Neural cell (in vitro differentiated cells): ENCODE data around the gene KDM4C. TPM values are rescaled to one million over a fixed set of nuclear protein-coding genes. Genes with fewer than 3 reads are reported as not detected.

Source experiments
- H2AFZ ChIP-seq: fragments of 200-600, 300-800 bp; sonication (generic), shearing (Covaris generic); 2 replicates; pipeline ENCODE4 v1.6.0; 2014; ENCODE audit warnings: low read depth, mild to moderate bottlenecking, antibody characterized with exemption, low read length, moderate library complexity
- H3F3A ChIP-seq: fragments of 200-600 bp; shearing (Covaris generic); 2 replicates; pipeline ENCODE4 v1.6.1; 2016; ENCODE audit warnings: mild to moderate bottlenecking, moderate library complexity, mixed read lengths, antibody characterized with exemption, low read length; ENCODE audit not compliant: insufficient read depth, poor library complexity, severe bottlenecking
- H3K27ac ChIP-seq: fragments of 200-600, 300-800 bp; sonication (generic), shearing (Covaris generic); 2 replicates; pipeline ENCODE4 v1.5.1; 2014; ENCODE audit warnings: mild to moderate bottlenecking, low read length, moderate library complexity
- H3K27me3 ChIP-seq: fragments of 300-800, 200-600 bp; sonication (generic), shearing (Covaris generic); 2 replicates; pipeline ENCODE4 v1.6.0; 2014; ENCODE audit warnings: mild to moderate bottlenecking, low read depth, low read length, moderate library complexity; ENCODE audit not compliant: insufficient read depth
- H3K36me3 ChIP-seq: fragments of 300-800, 200-600 bp; sonication (generic), shearing (Covaris generic); 2 replicates; pipeline ENCODE4 v1.5.1; 2014; ENCODE audit warnings: mild to moderate bottlenecking, antibody characterized with exemption, low read length, moderate library complexity; ENCODE audit not compliant: insufficient read depth
- H3K4me2 ChIP-seq: fragments of 300-800, 200-600 bp; sonication (generic), shearing (Covaris generic); 2 replicates; pipeline ENCODE4 v1.6.0; 2014; ENCODE audit warnings: mild to moderate bottlenecking, low read length
- H3K4me3 ChIP-seq: fragments of 300-800, 200-600 bp; sonication (generic), shearing (Covaris generic); 2 replicates; pipeline ENCODE4 v1.5.1; 2014; ENCODE audit warnings: mild to moderate bottlenecking, low read length, moderate library complexity
- H3K79me2 ChIP-seq: fragments of 200-600 bp; shearing (Covaris generic); replicated peaks from 2 replicates; pipeline ENCODE4 v1.6.0; 2014; ENCODE audit warnings: mild to moderate bottlenecking, low read length, moderate library complexity; ENCODE audit not compliant: insufficient read depth
- H3K9ac ChIP-seq: fragments of 300-800, 200-600 bp; sonication (generic), shearing (Covaris generic); 2 replicates; pipeline ENCODE4 v1.6.1; 2016; ENCODE audit warnings: mild to moderate bottlenecking, low read length, mixed read lengths
- H3K9me2 ChIP-seq: fragments of 200-600 bp; shearing (Covaris generic); 2 replicates; pipeline ENCODE4 v1.6.1; 2016; ENCODE audit warnings: mild to moderate bottlenecking, low read length, mixed read lengths; ENCODE audit not compliant: insufficient read depth
- H3K9me3 ChIP-seq: fragments of 200-600, 300-800 bp; sonication (generic), shearing (Covaris generic); 2 replicates; pipeline ENCODE4 v1.6.1; 2016; ENCODE audit warnings: mild to moderate bottlenecking, mixed run types, low read length, moderate library complexity, mixed read lengths
- H4K20me1 ChIP-seq: fragments of 200-600 bp; shearing (Covaris generic); 2 replicates; pipeline ENCODE4 v1.6.1; 2016; ENCODE audit warnings: mild to moderate bottlenecking, mixed run types; ENCODE audit not compliant: insufficient read depth
- CTCF ChIP-seq: fragments of 450-650 bp; IDR thresholded peaks from 2 replicates; pipeline ENCODE4 v1.5.1; 2014; ENCODE audit warnings: antibody characterized with exemption, mild to moderate bottlenecking, moderate library complexity; ENCODE audit not compliant: poor library complexity, severe bottlenecking
- EP300 ChIP-seq: fragments of 450-650 bp; conservative IDR thresholded peaks from 2 replicates; pipeline ENCODE4 v1.6.1; 2014; ENCODE audit warnings: antibody characterized with exemption, mild to moderate bottlenecking, moderate library complexity; ENCODE audit not compliant: poor library complexity, severe bottlenecking
- EZH2 ChIP-seq: fragments of 200-600, 300-800 bp; shearing (Covaris generic), sonication (generic); IDR thresholded peaks from 2 replicates; pipeline ENCODE4 v1.6.1; 2014; ENCODE audit warnings: antibody characterized with exemption, low read length, borderline replicate concordance, mild to moderate bottlenecking; ENCODE audit not compliant: insufficient read depth, poor library complexity, severe bottlenecking
- MXI1 ChIP-seq: fragments of 450-650 bp; conservative IDR thresholded peaks from 2 replicates; pipeline ENCODE4 v1.6.1; 2014; ENCODE audit warnings: antibody characterized with exemption, mild to moderate bottlenecking; ENCODE audit not compliant: poor library complexity, severe bottlenecking
- POLR2AphosphoS5 ChIP-seq: IDR thresholded peaks from 2 replicates; pipeline ENCODE4 v1.6.1; 2012
- RAD21 ChIP-seq: fragments of 450-650 bp; conservative IDR thresholded peaks from 2 replicates; pipeline ENCODE4 v1.6.1; 2014; ENCODE audit warnings: antibody characterized with exemption, mild to moderate bottlenecking, moderate library complexity
- REST ChIP-seq: IDR thresholded peaks from 2 replicates; pipeline ENCODE4 v1.6.1; 2012; ENCODE audit warnings: borderline replicate concordance
- SMC3 ChIP-seq: fragments of 450-650 bp; conservative IDR thresholded peaks from 2 replicates; pipeline ENCODE4 v1.6.1; 2014; ENCODE audit warnings: antibody characterized with exemption, mild to moderate bottlenecking, moderate library complexity; ENCODE audit not compliant: poor library complexity
- TAF1 ChIP-seq: IDR thresholded peaks from 2 replicates; pipeline ENCODE4 v1.6.1; 2012; ENCODE audit warnings: low read depth
- polyA plus RNA-seq: library from polyadenylated mRNA; depleted of rRNA; stranded (reverse); fragments of >200 nt; gene quantifications from 2 replicates; pipeline ENCODE4 v1.2.3, GENCODE V29; 2014

The KDM4C gene
- polyA plus RNA-seq, 1 donor from 2014 or later: 21.1 TPM

GRCh38 chr9:6996061-6996854 lies 238.5 kb downstream of the KDM4C start:
- no peaks in the 10 kb centered on the region for H3K36me3 ChIP-seq
- no peak overlapping the region for H3K4me3 ChIP-seq
- no peak overlapping the region for H2AFZ ChIP-seq
- no peaks in the 10 kb centered on the region for H3K27me3 ChIP-seq
- no peaks in the 10 kb centered on the region for H3K9me2 ChIP-seq
- TF ChIP-seq CTCF (no peak), SMC3 (no peak), RAD21 (no peak), REST (no peak), EP300 (no peak), MXI1 (no peak), EZH2 (no peak), TAF1 (no peak), POLR2AphosphoS5 (no peak)
- no peak overlapping the region for H3K4me2 ChIP-seq
- H3K79me2 ChIP-seq: no peaks in the 10 kb centered on the region
- no peaks in the 10 kb centered on the region for H3K9me3 ChIP-seq
- no peak overlapping the region for H3K27ac ChIP-seq
- no peaks in the 10 kb centered on the region for H3F3A ChIP-seq
- no peaks in the 10 kb centered on the region for H4K20me1 ChIP-seq
- no peak overlapping the region for H3K9ac ChIP-seq

GRCh38 chr9:6997330-6997729 lies 239.6 kb downstream of the KDM4C start:
- no peaks in the 10 kb centered on the region for H3K36me3 ChIP-seq
- H3K4me2 ChIP-seq: no peak overlapping the region
- no peaks in the 10 kb centered on the region for H4K20me1 ChIP-seq
- no peaks in the 10 kb centered on the region for H3K9me3 ChIP-seq
- no peak overlapping the region for H2AFZ ChIP-seq
- no peak for TF ChIP-seq EZH2
- TF ChIP-seq SMC3: no peak
- no peak for TF ChIP-seq EP300
- TF ChIP-seq TAF1: no peak
- no peak for TF ChIP-seq MXI1
- TF ChIP-seq POLR2AphosphoS5: no peak
- no peak for TF ChIP-seq REST
- TF ChIP-seq RAD21: no peak
- no peak for TF ChIP-seq CTCF
- no peak overlapping the region for H3K9ac ChIP-seq
- H3K27ac ChIP-seq: no peak overlapping the region
- no peaks in the 10 kb centered on the region for H3F3A ChIP-seq
- no peaks in the 10 kb centered on the region for H3K79me2 ChIP-seq
- H3K9me2 ChIP-seq: no peaks in the 10 kb centered on the region
- H3K4me3 ChIP-seq: no peak overlapping the region
- H3K27me3 ChIP-seq: no peaks in the 10 kb centered on the region
